Fibroblast of lung (primary cell): ENCODE measurements around the gene ATRN.

Experiments
- EZH2 ChIP-seq: IDR thresholded peaks from 2 replicates; pipeline ENCODE4 v1.5.1; 2012; ENCODE audit warnings: low read length, control low read depth, mild to moderate bottlenecking; ENCODE audit errors: missing control alignments
- TF ChIP-seq, protein P1 (sequence below), 2 donors: IDR thresholded peaks in 1 of 2; conservative IDR thresholded peaks in 1 of 2; 1 replicate in 1 of 2; 2 replicates in 1 of 2; pipeline ENCODE4 v1.5.1; 2011 to 2012; ENCODE audit warnings: low read length in 2 of 2, control low read depth in 1 of 2, inconsistent platforms in 1 of 2, low read depth in 1 of 2, mild to moderate bottlenecking in 1 of 2

DNA sequence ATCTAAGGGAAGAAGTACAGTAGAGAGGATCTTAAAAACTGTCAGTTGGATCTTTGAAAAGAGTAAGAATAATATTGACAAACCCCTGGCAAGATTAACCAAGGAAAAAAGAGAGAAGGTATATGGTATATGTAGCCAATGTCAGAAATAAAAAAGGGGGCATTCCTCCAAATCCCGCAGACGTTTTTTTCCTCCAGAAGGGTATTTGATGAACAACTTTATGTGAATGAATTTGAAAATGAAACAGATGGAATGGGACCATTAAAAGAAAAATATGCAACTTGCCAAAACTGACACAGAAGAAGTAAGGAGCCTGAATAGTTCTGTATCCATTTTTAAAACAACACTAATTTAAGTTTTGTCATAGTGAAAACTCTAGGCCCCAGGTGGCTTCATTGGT, 156.7 kb downstream of the ATRN start:
- TF ChIP-seq, protein P1, sequence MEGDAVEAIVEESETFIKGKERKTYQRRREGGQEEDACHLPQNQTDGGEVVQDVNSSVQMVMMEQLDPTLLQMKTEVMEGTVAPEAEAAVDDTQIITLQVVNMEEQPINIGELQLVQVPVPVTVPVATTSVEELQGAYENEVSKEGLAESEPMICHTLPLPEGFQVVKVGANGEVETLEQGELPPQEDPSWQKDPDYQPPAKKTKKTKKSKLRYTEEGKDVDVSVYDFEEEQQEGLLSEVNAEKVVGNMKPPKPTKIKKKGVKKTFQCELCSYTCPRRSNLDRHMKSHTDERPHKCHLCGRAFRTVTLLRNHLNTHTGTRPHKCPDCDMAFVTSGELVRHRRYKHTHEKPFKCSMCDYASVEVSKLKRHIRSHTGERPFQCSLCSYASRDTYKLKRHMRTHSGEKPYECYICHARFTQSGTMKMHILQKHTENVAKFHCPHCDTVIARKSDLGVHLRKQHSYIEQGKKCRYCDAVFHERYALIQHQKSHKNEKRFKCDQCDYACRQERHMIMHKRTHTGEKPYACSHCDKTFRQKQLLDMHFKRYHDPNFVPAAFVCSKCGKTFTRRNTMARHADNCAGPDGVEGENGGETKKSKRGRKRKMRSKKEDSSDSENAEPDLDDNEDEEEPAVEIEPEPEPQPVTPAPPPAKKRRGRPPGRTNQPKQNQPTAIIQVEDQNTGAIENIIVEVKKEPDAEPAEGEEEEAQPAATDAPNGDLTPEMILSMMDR (conservative IDR thresholded peaks at IDR 0.05 in 1 of 2, IDR thresholded peaks at IDR 0.05 in 1 of 2; ENCODE audit: low read depth in 1 of 2, low read length in 2 of 2) = no peak
- no peak for TF ChIP-seq EZH2
